HG03469 (cell line): ENCODE results near the gene CLDN6.
"Not testable (repeated sequence)": the region's sequence is repeated elsewhere in the genome, so short reads cannot be mapped to it uniquely, and the experiment has no call there.

Experiments used
- ATAC-seq: cut with Tn5 transposase; IDR thresholded peaks from one replicate; pipeline ENCODE4 v1.9.1; 2021; ENCODE audit warnings: mild to moderate bottlenecking, moderate library complexity, moderate number of reproducible peaks; ENCODE audit not compliant: unreplicated experiment

The CLDN6 gene

GRCh38 chr16:3017794-3018506 lies at the start of gene CLDN6:
Gene CLDN6, minus strand, starts transcription at chr16:3018183. Its CDS starts 2,162 bp downstream, at chr16:3016021.
- ATAC-seq, result no peak

GRCh38 chr16:3066440-3066748 lies 48.4 kb upstream of the CLDN6 start:
- ATAC-seq, result no peak

GRCh38 chr16:3065742-3066439 lies 47.9 kb upstream of the CLDN6 start:
- no peak for ATAC-seq

GRCh38 chr16:3065069-3065741 lies 47.2 kb upstream of the CLDN6 start, which contains the start of gene IL32:
Gene IL32, plus strand, starts transcription at chr16:3065640. Its CDS starts 172 bp downstream, at chr16:3065812.
- ATAC-seq, result no peak

- ATAC-seq, result no peak
Measured at GRCh38 chr16:3063625-3064386, 45.8 kb upstream of the CLDN6 start.

- ATAC-seq, result no peak
Measured at GRCh38 chr16:3062553-3062952, 44.6 kb upstream of the CLDN6 start.

- no peak for ATAC-seq
Measured at GRCh38 chr16:3060339-3061127, 42.5 kb upstream of the CLDN6 start.

GRCh38 chr16:3059723-3060242 lies 41.8 kb upstream of the CLDN6 start:
- no peak for ATAC-seq

- ATAC-seq, result peak; percentile 49
Measured at GRCh38 chr16:3059041-3059722, 41.2 kb upstream of the CLDN6 start.

- no peak for ATAC-seq
Measured at GRCh38 chr16:3058139-3059030, 40.4 kb upstream of the CLDN6 start.

GRCh38 chr16:3057181-3058138 lies 39.5 kb upstream of the CLDN6 start:
- no peak for ATAC-seq

GRCh38 chr16:3056336-3057180 lies 38.6 kb upstream of the CLDN6 start:
- no peak for ATAC-seq

- not testable (repeated sequence) for ATAC-seq
Measured at GRCh38 chr16:3055734-3056115, 37.7 kb upstream of the CLDN6 start.

- ATAC-seq, result no peak
Measured at GRCh38 chr16:3054965-3055733, 37.2 kb upstream of the CLDN6 start.

GRCh38 chr16:3053330-3053710 lies 35.3 kb upstream of the CLDN6 start:
- not testable (repeated sequence) for ATAC-seq
